SK-N-SH (cell line): Measurements from ENCODE around the gene IL1R1. TPM values are rescaled to one million over a fixed set of nuclear protein-coding genes. Genes with fewer than 3 reads are reported as not detected.

Experiments used
- CTCF ChIA-PET: fragments of 300-600, 350-600 bp; formaldehyde crosslinking; extraction: SDS; loops from one replicate; lab custom pipeline; 2021; lab: Yijun Ruan, JAX
- POLR2A ChIA-PET: fragments of 350-600 bp; sonication (Branson Sonifier 250); formaldehyde crosslinking; extraction: SDS; loops from one replicate; lab custom pipeline; 2020; ENCODE audit warnings: antibody characterized with exemption, inconsistent platforms; lab: Yijun Ruan, JAX
- DNase-seq: peaks from one replicate; pipeline ENCODE4 v3.0.0; 2012
- H2AFZ ChIP-seq: fragments of 200-600 bp; sonication (generic); 2 replicates; pipeline ENCODE4 v1.8.1; 2016; ENCODE audit warnings: antibody characterized with exemption, mild to moderate bottlenecking, low read depth
- H3F3A ChIP-seq: fragments of 200-600 bp; sonication (generic); replicated peaks from 2 replicates; pipeline ENCODE3; 2016; ENCODE audit warnings: antibody characterized with exemption, mild to moderate bottlenecking; ENCODE audit not compliant: insufficient read depth
- H3K27ac ChIP-seq, 2 experiments: fragments of 200-500 bp in 1 of 2; fragments of 200-600 bp in 1 of 2; sonication (Bioruptor generic) in 1 of 2; sonication (generic), shearing (Covaris generic) in 1 of 2; 2 replicates each; pipeline versions ENCODE4 v1.5.1 to v1.6.1; 2014 to 2016; ENCODE audit warnings: low read depth in 2 of 2, inconsistent platforms in 1 of 2, low read length in 1 of 2, mild to moderate bottlenecking in 1 of 2, mixed read lengths in 1 of 2
- H3K27me3 ChIP-seq: fragments of 200-600 bp; sonication (generic), shearing (Covaris generic); 2 replicates; pipeline ENCODE4 v1.6.1; 2016; ENCODE audit warnings: mixed run types; ENCODE audit not compliant: insufficient read depth
- H3K36me3 ChIP-seq, 2 experiments: fragments of 200-500 bp in 1 of 2; fragments of 200-600 bp in 1 of 2; sonication (Bioruptor generic) in 1 of 2; sonication (generic) in 1 of 2; replicated peaks in 1 of 2; 2 replicates each; pipeline versions ENCODE3 to v1.5.1; 2014 to 2016; ENCODE audit warnings: low read length in 1 of 2, mild to moderate bottlenecking in 1 of 2; ENCODE audit not compliant: insufficient read depth in 2 of 2, control insufficient read depth in 1 of 2
- H3K4me1 ChIP-seq, 2 experiments: fragments of 200-500 bp in 1 of 2; fragments of 200-600 bp in 1 of 2; sonication (Bioruptor generic) in 1 of 2; sonication (generic), shearing (Covaris generic) in 1 of 2; 2 replicates each; pipeline versions ENCODE4 v1.5.1 to v1.6.1; 2014 to 2016; ENCODE audit warnings: low read depth in 1 of 2, low read length in 1 of 2, mixed run types in 1 of 2; ENCODE audit not compliant: insufficient read depth in 2 of 2, control insufficient read depth in 1 of 2
- H3K4me2 ChIP-seq: fragments of 200-600 bp; sonication (generic), shearing (Covaris generic); 2 replicates; pipeline ENCODE4 v1.6.1; 2017; ENCODE audit warnings: mixed run types
- H3K4me3 ChIP-seq, 2 experiments: fragments of 200-500 bp in 1 of 2; fragments of 200-600 bp in 1 of 2; sonication (Bioruptor generic) in 1 of 2; sonication (generic), shearing (Covaris generic) in 1 of 2; 2 replicates each; pipeline versions ENCODE4 v1.5.1 to v1.8.1; 2014 to 2016; ENCODE audit warnings: low read depth in 2 of 2, inconsistent platforms in 1 of 2, low read length in 1 of 2, mild to moderate bottlenecking in 1 of 2, mixed read lengths in 1 of 2, moderate library complexity in 1 of 2
- H3K79me2 ChIP-seq: fragments of 200-600 bp; sonication (generic); 2 replicates; pipeline ENCODE4 v1.8.1; 2017; ENCODE audit warnings: mild to moderate bottlenecking; ENCODE audit not compliant: insufficient read depth
- H3K9ac ChIP-seq: fragments of 200-600 bp; sonication (generic); 2 replicates; pipeline ENCODE4 v1.6.1; 2017; ENCODE audit warnings: mixed run types
- H3K9me2 ChIP-seq: fragments of 200-600 bp; sonication (generic); 2 replicates; pipeline ENCODE4 v1.6.1; 2017; ENCODE audit warnings: mixed run types
- H3K9me3 ChIP-seq: fragments of 200-600 bp; sonication (generic); 2 replicates; pipeline ENCODE4 v1.6.1; 2017; ENCODE audit warnings: mixed run types, mild to moderate bottlenecking, moderate library complexity
- H4K20me1 ChIP-seq: fragments of 200-600 bp; sonication (generic); 2 replicates; pipeline ENCODE4 v1.6.1; 2017; ENCODE audit warnings: mild to moderate bottlenecking, mixed run types; ENCODE audit not compliant: insufficient read depth
- EP300 ChIP-seq, 2 experiments: IDR thresholded peaks; 2 replicates each; pipeline versions ENCODE4 v1.4.0 to v1.6.1; 2012; ENCODE audit warnings: borderline replicate concordance in 1 of 2, low read depth in 1 of 2, low read length in 1 of 2
- EZH2phosphoT487 ChIP-seq: fragments of 200-600 bp; sonication (generic); IDR thresholded peaks from 2 replicates; pipeline ENCODE4 v1.6.1; 2017; ENCODE audit warnings: low read depth, mixed run types, mild to moderate bottlenecking, antibody characterized with exemption, moderate library complexity, borderline replicate concordance
- FOXJ3 ChIP-seq: sonication (generic); formaldehyde crosslinking; IDR thresholded peaks from 2 replicates; pipeline ENCODE4 v1.5.1; 2020; ENCODE audit warnings: mild to moderate bottlenecking, missing genetic modification reagents
- GATA2 ChIP-seq: sonication (generic); formaldehyde crosslinking; IDR thresholded peaks from 2 replicates; pipeline ENCODE4 v1.5.0; 2020; ENCODE audit warnings: mild to moderate bottlenecking, missing genetic modification reagents
- RAD21 ChIP-seq: IDR thresholded peaks from 2 replicates; pipeline ENCODE4 v1.6.1; 2012; ENCODE audit warnings: mild to moderate bottlenecking, low read length
- TAF1 ChIP-seq: IDR thresholded peaks from 2 replicates; pipeline ENCODE4 v1.6.1; 2012; ENCODE audit warnings: low read depth, mild to moderate bottlenecking, low read length, moderate library complexity, borderline replicate concordance
- YY1 ChIP-seq: IDR thresholded peaks from 2 replicates; pipeline ENCODE4 v1.4.0; 2012; ENCODE audit warnings: low read depth, mild to moderate bottlenecking
- WGBS: methylation state at CpG from one replicate; pipeline ENCODE4 v1.1.6; 2017; ENCODE audit warnings: low lambda C conversion rate; 5-methylcytosine and 5-hydroxymethylcytosine counted together
- polyA plus RNA-seq, 3 experiments: library from polyadenylated mRNA; depleted of rRNA; stranded (reverse); fragments of >200 nt; gene quantifications; 2 replicates each; pipeline ENCODE4 v1.2.3, GENCODE V29; 2012
- TF ChIP-seq, protein P1 (sequence below): fragments of 150-350 bp; IDR thresholded peaks from 2 replicates; pipeline ENCODE4 v1.6.1; 2016; ENCODE audit warnings: mild to moderate bottlenecking, low read depth, low read length
- TF ChIP-seq, protein P2 (sequence below): IDR thresholded peaks from 2 replicates; pipeline ENCODE4 v1.6.1; 2012; ENCODE audit warnings: mild to moderate bottlenecking, low read depth, low read length, moderate library complexity

IL1R1 gene
- polyA plus RNA-seq, 1 of the 3 experiments (the other 2 are of a cell fraction), result 13.3 TPM

DNA sequence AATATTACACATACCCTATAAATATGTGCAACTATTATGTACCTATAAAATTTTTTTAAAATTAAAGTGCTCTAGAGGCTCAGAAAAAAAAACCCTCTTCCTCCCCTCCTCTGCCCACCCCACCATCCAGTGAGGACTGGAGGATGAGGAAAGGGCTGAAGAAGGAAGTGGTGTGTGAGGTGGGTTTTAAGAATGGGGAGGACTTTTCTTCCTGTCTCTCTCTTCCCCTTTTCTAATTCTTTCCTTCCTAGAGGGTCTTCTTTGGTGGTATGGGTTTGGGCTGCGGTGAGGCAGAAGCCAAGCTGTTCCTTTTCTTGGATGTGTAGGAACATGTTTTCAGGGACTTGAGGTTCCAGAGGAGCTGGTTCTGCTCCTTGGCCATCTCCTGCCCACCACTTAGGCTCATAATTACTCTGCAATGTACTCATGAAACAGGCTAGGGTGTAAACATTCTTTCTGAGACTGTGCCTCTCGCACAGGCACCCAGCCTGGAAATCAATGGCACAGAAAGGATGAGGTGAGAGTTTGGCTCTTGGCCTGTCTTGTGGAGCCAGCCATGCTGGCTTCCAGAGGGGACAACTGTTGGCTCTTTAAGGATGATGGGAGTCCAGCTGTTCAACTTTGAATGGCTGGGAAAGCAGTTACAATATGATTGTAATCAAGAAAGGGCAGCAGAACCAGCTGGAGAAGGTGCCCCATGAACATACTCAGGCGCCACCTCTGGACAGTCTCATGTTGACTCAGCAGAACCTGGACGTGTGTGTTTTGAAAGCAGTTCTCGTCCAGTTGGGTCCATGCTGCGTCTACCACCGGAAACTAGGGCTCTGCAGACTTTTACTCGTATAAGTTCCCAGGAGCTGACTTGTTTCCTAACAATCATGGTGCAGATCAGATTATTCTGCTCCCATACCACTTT is 82.5 kb downstream of the IL1R1 start:
- Histone ChIP-seq H3K27ac (no peak overlapping the region), H4K20me1 (no peaks in the 10 kb centered on the region), H3K9me2 (no peaks in the 10 kb centered on the region), H3K4me3 (no peak overlapping the region)
- TF ChIP-seq, protein P1, sequence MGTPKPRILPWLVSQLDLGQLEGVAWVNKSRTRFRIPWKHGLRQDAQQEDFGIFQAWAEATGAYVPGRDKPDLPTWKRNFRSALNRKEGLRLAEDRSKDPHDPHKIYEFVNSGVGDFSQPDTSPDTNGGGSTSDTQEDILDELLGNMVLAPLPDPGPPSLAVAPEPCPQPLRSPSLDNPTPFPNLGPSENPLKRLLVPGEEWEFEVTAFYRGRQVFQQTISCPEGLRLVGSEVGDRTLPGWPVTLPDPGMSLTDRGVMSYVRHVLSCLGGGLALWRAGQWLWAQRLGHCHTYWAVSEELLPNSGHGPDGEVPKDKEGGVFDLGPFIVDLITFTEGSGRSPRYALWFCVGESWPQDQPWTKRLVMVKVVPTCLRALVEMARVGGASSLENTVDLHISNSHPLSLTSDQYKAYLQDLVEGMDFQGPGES, result no peak
- TF ChIP-seq, protein P2, sequence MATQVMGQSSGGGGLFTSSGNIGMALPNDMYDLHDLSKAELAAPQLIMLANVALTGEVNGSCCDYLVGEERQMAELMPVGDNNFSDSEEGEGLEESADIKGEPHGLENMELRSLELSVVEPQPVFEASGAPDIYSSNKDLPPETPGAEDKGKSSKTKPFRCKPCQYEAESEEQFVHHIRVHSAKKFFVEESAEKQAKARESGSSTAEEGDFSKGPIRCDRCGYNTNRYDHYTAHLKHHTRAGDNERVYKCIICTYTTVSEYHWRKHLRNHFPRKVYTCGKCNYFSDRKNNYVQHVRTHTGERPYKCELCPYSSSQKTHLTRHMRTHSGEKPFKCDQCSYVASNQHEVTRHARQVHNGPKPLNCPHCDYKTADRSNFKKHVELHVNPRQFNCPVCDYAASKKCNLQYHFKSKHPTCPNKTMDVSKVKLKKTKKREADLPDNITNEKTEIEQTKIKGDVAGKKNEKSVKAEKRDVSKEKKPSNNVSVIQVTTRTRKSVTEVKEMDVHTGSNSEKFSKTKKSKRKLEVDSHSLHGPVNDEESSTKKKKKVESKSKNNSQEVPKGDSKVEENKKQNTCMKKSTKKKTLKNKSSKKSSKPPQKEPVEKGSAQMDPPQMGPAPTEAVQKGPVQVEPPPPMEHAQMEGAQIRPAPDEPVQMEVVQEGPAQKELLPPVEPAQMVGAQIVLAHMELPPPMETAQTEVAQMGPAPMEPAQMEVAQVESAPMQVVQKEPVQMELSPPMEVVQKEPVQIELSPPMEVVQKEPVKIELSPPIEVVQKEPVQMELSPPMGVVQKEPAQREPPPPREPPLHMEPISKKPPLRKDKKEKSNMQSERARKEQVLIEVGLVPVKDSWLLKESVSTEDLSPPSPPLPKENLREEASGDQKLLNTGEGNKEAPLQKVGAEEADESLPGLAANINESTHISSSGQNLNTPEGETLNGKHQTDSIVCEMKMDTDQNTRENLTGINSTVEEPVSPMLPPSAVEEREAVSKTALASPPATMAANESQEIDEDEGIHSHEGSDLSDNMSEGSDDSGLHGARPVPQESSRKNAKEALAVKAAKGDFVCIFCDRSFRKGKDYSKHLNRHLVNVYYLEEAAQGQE, result no peak
- TF ChIP-seq FOXJ3 (CRISPR knock-in tag), result no peak
- TF ChIP-seq, all 33 proteins: peak for 0
- Histone ChIP-seq H3K36me3 (no peaks in the 10 kb centered on the region), H3K27me3 (no peaks in the 10 kb centered on the region), H3K9me3 (no peaks in the 10 kb centered on the region), H3K9ac (no peak overlapping the region), H3K79me2 (no peaks in the 10 kb centered on the region), H3K4me2 (no peak overlapping the region), H3F3A (peaks cover 11% of the 10 kb centered on the region), H2AFZ (no peak overlapping the region), H3K4me1 (peaks cover 7 to 13% of the 10 kb centered on the region in 2 experiments)
- POLR2A ChIA-PET, result no interaction called here
- WGBS, result 75% methylated on average over 7 of the region's 8 CpGs
- CTCF ChIA-PET, result interaction anchor here (1.0 kb wide), 2 partner anchors 205 to 218 kb away, joined by 3 read pairs; no protein-coding TSS in a partner anchor
- no peak for DNase-seq

DNA sequence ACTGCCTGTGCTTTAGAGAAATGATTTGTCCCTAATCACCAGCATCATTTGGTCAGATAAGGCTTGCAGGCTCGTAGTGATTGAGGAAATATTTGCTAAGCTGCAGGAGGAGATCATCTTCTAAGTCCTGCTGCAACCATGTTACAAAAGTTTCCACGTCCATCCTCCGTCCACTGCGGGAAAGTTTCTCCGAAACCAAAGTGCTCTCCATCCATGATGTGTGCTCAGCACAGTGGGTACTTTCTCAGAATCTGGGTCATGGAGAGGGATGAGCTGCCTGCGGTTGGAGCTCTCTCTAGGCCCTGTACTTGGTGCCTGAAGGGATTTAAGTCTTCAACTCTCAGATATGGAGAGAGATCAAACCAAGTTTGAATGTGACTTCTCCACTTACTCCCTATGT is 83.6 kb downstream of the IL1R1 start:
- WGBS, result 84% methylated on average over 6 of the region's 6 CpGs

More for the DNA sequence above, 83.6 kb downstream of the IL1R1 start:
- Histone ChIP-seq H3K36me3 (no peaks in the 10 kb centered on the region), H3K4me3 (no peak overlapping the region), H3K79me2 (no peaks in the 10 kb centered on the region), H3K9ac (no peak overlapping the region), H3K9me2 (no peaks in the 10 kb centered on the region), H3K9me3 (no peaks in the 10 kb centered on the region), H3K27ac (peak overlapping the region in 1 of 2 experiments; percentile 97; a peak in 1 of 4 replicates), H3K4me1 (peaks cover 7 to 13% of the 10 kb centered on the region in 2 experiments), H3K4me2 (no peak overlapping the region), H3K27me3 (no peaks in the 10 kb centered on the region), H2AFZ (peak overlapping the region; percentile 71), H4K20me1 (no peaks in the 10 kb centered on the region), H3F3A (peaks cover 11% of the 10 kb centered on the region)
- DNase-seq, result no peak
- POLR2A ChIA-PET, result no interaction called here
- CTCF ChIA-PET, result interaction anchor here (0.7 to 1.0 kb wide), 2 partner anchors 48 to 206 kb away, joined by 3 read pairs; no protein-coding TSS in a partner anchor
- TF ChIP-seq RAD21 (no peak), YY1 (no peak), EP300 (IDR thresholded peaks at IDR 0.05; ENCODE audit: borderline replicate concordance in 1 of 2, low read depth in 1 of 2, low read length in 1 of 2) (no peak), GATA2 (CRISPR knock-in tag) (no peak), EZH2phosphoT487 (no peak), TAF1 (no peak)
